Subcutaneous adipose tissue (tissue), 4 donors: ENCODE results near the gene TEDDM1. TPM values are rescaled to one million over a fixed set of nuclear protein-coding genes. Genes with fewer than 3 reads are reported as not detected.

Experiments
- total RNA-seq, 4 donors: library from RNA; depleted of rRNA; stranded (reverse); fragments of >200 nt; gene quantifications; one replicate each; pipeline ENCODE4 v1.1.0, GENCODE V29; 2016
- TF ChIP-seq, protein P1 (sequence below): fragments of 450-650 bp; IDR thresholded peaks from one replicate; pipeline ENCODE4 v1.5.1; 2016; ENCODE audit warnings: low read depth, mild to moderate bottlenecking, control low read depth, antibody characterized with exemption, moderate library complexity

The TEDDM1 gene
- total RNA-seq, 4 donors from 2014 or later: not detected

- TF ChIP-seq, protein P1, sequence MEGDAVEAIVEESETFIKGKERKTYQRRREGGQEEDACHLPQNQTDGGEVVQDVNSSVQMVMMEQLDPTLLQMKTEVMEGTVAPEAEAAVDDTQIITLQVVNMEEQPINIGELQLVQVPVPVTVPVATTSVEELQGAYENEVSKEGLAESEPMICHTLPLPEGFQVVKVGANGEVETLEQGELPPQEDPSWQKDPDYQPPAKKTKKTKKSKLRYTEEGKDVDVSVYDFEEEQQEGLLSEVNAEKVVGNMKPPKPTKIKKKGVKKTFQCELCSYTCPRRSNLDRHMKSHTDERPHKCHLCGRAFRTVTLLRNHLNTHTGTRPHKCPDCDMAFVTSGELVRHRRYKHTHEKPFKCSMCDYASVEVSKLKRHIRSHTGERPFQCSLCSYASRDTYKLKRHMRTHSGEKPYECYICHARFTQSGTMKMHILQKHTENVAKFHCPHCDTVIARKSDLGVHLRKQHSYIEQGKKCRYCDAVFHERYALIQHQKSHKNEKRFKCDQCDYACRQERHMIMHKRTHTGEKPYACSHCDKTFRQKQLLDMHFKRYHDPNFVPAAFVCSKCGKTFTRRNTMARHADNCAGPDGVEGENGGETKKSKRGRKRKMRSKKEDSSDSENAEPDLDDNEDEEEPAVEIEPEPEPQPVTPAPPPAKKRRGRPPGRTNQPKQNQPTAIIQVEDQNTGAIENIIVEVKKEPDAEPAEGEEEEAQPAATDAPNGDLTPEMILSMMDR: no peak
Observed at GRCh38 chr1:182359645-182360044, 40.8 kb downstream of the TEDDM1 start.

- TF ChIP-seq, protein P1: no peak
Observed at GRCh38 chr1:182357913-182358312, 42.6 kb downstream of the TEDDM1 start.

GRCh38 chr1:182357171-182357570, 43.3 kb downstream of the TEDDM1 start:
- TF ChIP-seq, protein P1: no peak

GRCh38 chr1:182355723-182356098, 44.8 kb downstream of the TEDDM1 start:
- TF ChIP-seq, protein P1: no peak

- TF ChIP-seq, protein P1: no peak
Observed at GRCh38 chr1:182351790-182352364, 48.6 kb downstream of the TEDDM1 start.

GRCh38 chr1:182350839-182351238, 49.6 kb downstream of the TEDDM1 start:
- TF ChIP-seq, protein P1: no peak

- TF ChIP-seq, protein P1: no peak
Observed at GRCh38 chr1:182348961-182349747, 51.3 kb downstream of the TEDDM1 start.
